ENCODE results near the gene CCNI2. TPM values are rescaled to one million over a fixed set of nuclear protein-coding genes. Genes with fewer than 3 reads are reported as not detected.

Gene CCNI2
- total RNA-seq, 1 experiment from 2014 or later = 1.4 TPM

DNA sequence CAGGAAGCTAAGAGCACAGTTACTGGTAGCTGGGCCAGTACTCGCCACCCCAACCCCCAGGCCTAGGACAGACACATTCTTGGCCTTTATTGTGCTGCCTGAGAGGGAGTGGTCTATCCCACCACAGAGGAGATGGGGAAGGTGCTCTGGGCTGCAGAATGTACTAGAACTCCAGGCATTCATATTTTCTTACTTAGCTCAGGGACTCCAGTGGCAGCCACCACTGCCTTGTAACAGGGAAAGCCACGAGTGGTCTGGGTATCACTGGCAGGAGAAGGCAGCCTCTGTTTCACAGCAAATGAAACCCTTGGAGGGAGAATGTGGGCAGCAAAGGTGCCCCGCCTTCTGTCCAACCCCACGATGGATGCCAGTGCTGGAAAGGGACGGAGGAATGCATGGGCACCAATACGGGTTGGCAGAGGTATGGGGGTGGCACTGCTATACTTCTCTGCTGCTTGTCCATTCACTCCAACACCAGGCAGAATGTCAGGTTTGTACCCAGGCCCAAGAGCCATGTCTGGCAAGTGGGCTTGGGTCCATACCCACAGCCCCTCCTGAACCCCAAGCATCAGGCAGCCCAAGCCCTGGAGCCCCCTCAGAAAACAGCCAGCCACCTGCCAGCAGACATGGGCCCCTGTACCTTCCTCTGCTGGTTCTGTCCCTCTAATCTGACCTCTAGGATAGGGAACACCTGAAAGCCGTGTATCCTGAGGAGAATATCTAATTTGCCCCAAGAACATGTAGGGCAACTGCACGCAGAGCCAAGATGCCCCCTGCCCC is 25.3 kb downstream of the CCNI2 start:
- Histone ChIP-seq H2AFZ (ENCODE audit: low read depth, low read length, poor library complexity, severe bottlenecking) (no peak overlapping the region), H3K36me3 (ENCODE audit: control insufficient read depth in 1 of 2, insufficient read depth in 2 of 2, low read length in 2 of 2) (no peaks in the 10 kb centered on the region), H3K79me2 (ENCODE audit: insufficient read depth, low read length) (peaks cover 22% of the 10 kb centered on the region), H3K27ac (ENCODE audit: low read depth, low read length) (no peak overlapping the region), H3K4me3 (replicated peaks in 1 of 2; ENCODE audit: low read depth in 1 of 2, low read length in 2 of 2) (no peak overlapping the region), H4K20me1 (ENCODE audit: insufficient read depth) (no peaks in the 10 kb centered on the region), H3K4me1 (ENCODE audit: control insufficient read depth in 1 of 2, insufficient read depth in 2 of 2, low read length in 2 of 2) (peaks cover 12 to 20% of the 10 kb centered on the region in 2 experiments), H3K4me2 (ENCODE audit: low read length) (no peak overlapping the region), H3K9me3 (ENCODE audit: control insufficient read depth in 1 of 2, insufficient read depth in 1 of 2, low read depth in 1 of 2, low read length in 2 of 2) (no peaks in the 10 kb centered on the region), H3K9me2 (ENCODE audit: insufficient read depth) (no peaks in the 10 kb centered on the region), H3K9ac (ENCODE audit: low read length) (no peak overlapping the region), H3K27me3 (ENCODE audit: insufficient read depth, low read length) (no peaks in the 10 kb centered on the region)
- TF ChIP-seq, protein P1, sequence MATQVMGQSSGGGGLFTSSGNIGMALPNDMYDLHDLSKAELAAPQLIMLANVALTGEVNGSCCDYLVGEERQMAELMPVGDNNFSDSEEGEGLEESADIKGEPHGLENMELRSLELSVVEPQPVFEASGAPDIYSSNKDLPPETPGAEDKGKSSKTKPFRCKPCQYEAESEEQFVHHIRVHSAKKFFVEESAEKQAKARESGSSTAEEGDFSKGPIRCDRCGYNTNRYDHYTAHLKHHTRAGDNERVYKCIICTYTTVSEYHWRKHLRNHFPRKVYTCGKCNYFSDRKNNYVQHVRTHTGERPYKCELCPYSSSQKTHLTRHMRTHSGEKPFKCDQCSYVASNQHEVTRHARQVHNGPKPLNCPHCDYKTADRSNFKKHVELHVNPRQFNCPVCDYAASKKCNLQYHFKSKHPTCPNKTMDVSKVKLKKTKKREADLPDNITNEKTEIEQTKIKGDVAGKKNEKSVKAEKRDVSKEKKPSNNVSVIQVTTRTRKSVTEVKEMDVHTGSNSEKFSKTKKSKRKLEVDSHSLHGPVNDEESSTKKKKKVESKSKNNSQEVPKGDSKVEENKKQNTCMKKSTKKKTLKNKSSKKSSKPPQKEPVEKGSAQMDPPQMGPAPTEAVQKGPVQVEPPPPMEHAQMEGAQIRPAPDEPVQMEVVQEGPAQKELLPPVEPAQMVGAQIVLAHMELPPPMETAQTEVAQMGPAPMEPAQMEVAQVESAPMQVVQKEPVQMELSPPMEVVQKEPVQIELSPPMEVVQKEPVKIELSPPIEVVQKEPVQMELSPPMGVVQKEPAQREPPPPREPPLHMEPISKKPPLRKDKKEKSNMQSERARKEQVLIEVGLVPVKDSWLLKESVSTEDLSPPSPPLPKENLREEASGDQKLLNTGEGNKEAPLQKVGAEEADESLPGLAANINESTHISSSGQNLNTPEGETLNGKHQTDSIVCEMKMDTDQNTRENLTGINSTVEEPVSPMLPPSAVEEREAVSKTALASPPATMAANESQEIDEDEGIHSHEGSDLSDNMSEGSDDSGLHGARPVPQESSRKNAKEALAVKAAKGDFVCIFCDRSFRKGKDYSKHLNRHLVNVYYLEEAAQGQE (IDR thresholded peaks at IDR 0.05; ENCODE audit: low read depth) = no peak
- TF ChIP-seq EZH2 (IDR thresholded peaks at IDR 0.05) = no peak
- no peak for TF ChIP-seq ATF3 (IDR thresholded peaks at IDR 0.05)
- no peak for TF ChIP-seq ZFX (IDR thresholded peaks at IDR 0.05)
- TF ChIP-seq SIN3A (IDR thresholded peaks at IDR 0.05; ENCODE audit: low read depth) = no peak
- no peak for TF ChIP-seq JUND (IDR thresholded peaks at IDR 0.05)
- TF ChIP-seq YY1 (IDR thresholded peaks at IDR 0.05; ENCODE audit: extremely low read depth, insufficient replicate concordance, low read depth, low read length) = no peak
- no peak for TF ChIP-seq MAX (IDR thresholded peaks at IDR 0.05)
- no peak for TF ChIP-seq ZNF274 (IDR thresholded peaks at IDR 0.05; ENCODE audit: low read depth, low read length)
- TF ChIP-seq FOSL1 (IDR thresholded peaks at IDR 0.05; ENCODE audit: low read depth) = no peak
- TF ChIP-seq EGR1 (IDR thresholded peaks at IDR 0.05; ENCODE audit: low read depth) = no peak
- CTCF ChIA-PET = no interaction called here
- intact Hi-C loops (cut with micrococcal nuclease) = no loop called here
- BruUV-seq (replicated peaks) = no TSS peak
- POLR2A ChIA-PET = no interaction called here
- RAD21 ChIA-PET (ENCODE audit: low non-redundant PET in 1 of 2, low total read pairs in 2 of 2, uncharacterized antibody in 2 of 2, unreplicated experiment in 2 of 2) = no interaction called here
- no peak for ATAC-seq
- no peak for DNase-seq (ENCODE audit: low read depth, low spot score)
